ENCODE measurements around the gene CCNY. TPM values are rescaled to one million over a fixed set of nuclear protein-coding genes. Genes with fewer than 3 reads are reported as not detected.

Gene CCNY
- polyA plus RNA-seq, 12 donors = 55.9 to 421 (median 99.4) TPM

- peak; percentile 43 for DNase-seq
Measured at GRCh38 chr10:35379226-35380137, 43.2 kb downstream of the CCNY start.

- DNase-seq = no peak
Measured at GRCh38 chr10:35382096-35382495, 45.8 kb downstream of the CCNY start.

- DNase-seq = no peak
Measured at GRCh38 chr10:35384265-35384868, 48.1 kb downstream of the CCNY start.

GRCh38 chr10:35386594-35387174, 50.4 kb downstream of the CCNY start:
- DNase-seq = no peak

GRCh38 chr10:35387768-35388167, 51.5 kb downstream of the CCNY start:
- DNase-seq = no peak

GRCh38 chr10:35388197-35388596, 51.9 kb downstream of the CCNY start:
- no peak for DNase-seq

GRCh38 chr10:35388682-35389081, 52.4 kb downstream of the CCNY start:
- no peak for DNase-seq

- no peak for DNase-seq
Measured at GRCh38 chr10:35390161-35390840, 54.0 kb downstream of the CCNY start.

GRCh38 chr10:35390843-35391152, 54.5 kb downstream of the CCNY start:
- DNase-seq = no peak

- DNase-seq = no peak
Measured at GRCh38 chr10:35391153-35391953, 55.0 kb downstream of the CCNY start.

- DNase-seq = no peak
Measured at GRCh38 chr10:35391954-35392262, 55.6 kb downstream of the CCNY start.

- no peak for DNase-seq
Measured at GRCh38 chr10:35392482-35393228, 56.3 kb downstream of the CCNY start.

- no peak for DNase-seq
Measured at GRCh38 chr10:35394411-35394851, 58.1 kb downstream of the CCNY start.

- no peak for DNase-seq
Measured at GRCh38 chr10:35394934-35395333, 58.6 kb downstream of the CCNY start.

GRCh38 chr10:35396560-35397434, 60.5 kb downstream of the CCNY start:
- no peak for DNase-seq

GRCh38 chr10:35397953-35398352, 61.6 kb downstream of the CCNY start:
- DNase-seq = no peak

- DNase-seq = no peak
Measured at GRCh38 chr10:35398355-35398754, 62.0 kb downstream of the CCNY start.

GRCh38 chr10:35398908-35399307, 62.6 kb downstream of the CCNY start:
- no peak for DNase-seq

GRCh38 chr10:35399414-35400009, 63.2 kb downstream of the CCNY start:
- DNase-seq = no peak

All from muscle of arm (tissue), 12 donors.